Progenitor cell of endocrine pancreas (in vitro differentiated cells): ENCODE data around the gene RMND5B. TPM values are rescaled to one million over a fixed set of nuclear protein-coding genes. Genes with fewer than 3 reads are reported as not detected.

Experiments used
- DNase-seq: peaks from one replicate; pipeline ENCODE4 v3.0.0; 2021; ENCODE audit warnings: low spot score; ENCODE audit not compliant: unreplicated experiment
- H3K27ac Mint-ChIP-seq: 2 replicates; pipeline ENCODE4 v1.8.0; 2021; ENCODE audit warnings: mild to moderate bottlenecking, moderate library complexity, mixed read lengths
- H3K27me3 Mint-ChIP-seq: 2 replicates; pipeline ENCODE4 v1.8.0; 2021; ENCODE audit warnings: mixed read lengths
- H3K36me3 Mint-ChIP-seq: 2 replicates; pipeline ENCODE4 v1.8.0; 2022; ENCODE audit warnings: mixed read lengths; ENCODE audit not compliant: insufficient read depth
- H3K4me1 Mint-ChIP-seq: 2 replicates; pipeline ENCODE4 v1.8.0; 2021; ENCODE audit warnings: low read depth, mixed read lengths
- H3K4me3 Mint-ChIP-seq: 2 replicates; pipeline ENCODE4 v1.8.0; 2021; ENCODE audit warnings: low read depth, mild to moderate bottlenecking, moderate library complexity, mixed read lengths
- H3K9me3 Mint-ChIP-seq: 2 replicates; pipeline ENCODE4 v1.8.0; 2021; ENCODE audit warnings: low read depth, mixed read lengths
- CTCF ChIP-seq: fragments of 200-600 bp; sonication (generic); IDR thresholded peaks from one replicate; pipeline ENCODE4 v1.5.0; 2021; ENCODE audit warnings: antibody characterized with exemption, mild to moderate bottlenecking; ENCODE audit not compliant: unreplicated experiment
- total RNA-seq: library from RNA; stranded (reverse); gene quantifications from 2 replicates; pipeline ENCODE4 v1.2.1, GENCODE V29; 2021

Gene RMND5B
- total RNA-seq, 1 donor from 2014 or later, result 48.5 TPM

GRCh38 chr5:178152491-178153444 lies 22.0 kb downstream of the RMND5B start:
- Mint-ChIP-seq H3K9me3 (no peaks in the 10 kb centered on the region), H3K4me3 (peak overlapping the region; percentile 95), H3K27ac (peak overlapping the region; percentile 76), H3K27me3 (no peaks in the 10 kb centered on the region), H3K4me1 (peaks cover 8% of the 10 kb centered on the region), H3K36me3 (peaks cover 6% of the 10 kb centered on the region)
- TF ChIP-seq CTCF, result no peak
- no peak for DNase-seq

- Mint-ChIP-seq H3K27me3 (no peaks in the 10 kb centered on the region), H3K9me3 (no peaks in the 10 kb centered on the region), H3K4me3 (peak within 1 kb of the TSS; percentile 95), H3K36me3 (peaks cover 4% of the 10 kb centered on the region), H3K27ac (peak within 1 kb of the TSS; percentile 92), H3K4me1 (peaks cover 8% of the 10 kb centered on the region)
- no peak for TF ChIP-seq CTCF
- DNase-seq, result peak; percentile 95
Measured at GRCh38 chr5:178153530-178154340, 22.9 kb downstream of the RMND5B start, which contains the start of gene NHP2. NHP2 (minus strand) TSS chr5:178153885; CDS start chr5:178153817, 68 bp downstream.

GRCh38 chr5:178155065-178155464 lies 24.3 kb downstream of the RMND5B start:
- no peaks in the 10 kb centered on the region for H3K9me3 Mint-ChIP-seq
- no peak overlapping the region for H3K4me3 Mint-ChIP-seq
- no peak overlapping the region for H3K27ac Mint-ChIP-seq
- TF ChIP-seq CTCF, result no peak
- DNase-seq, result no peak
- no peaks in the 10 kb centered on the region for H3K27me3 Mint-ChIP-seq
- peaks cover 4% of the 10 kb centered on the region for H3K36me3 Mint-ChIP-seq
- peaks cover 8% of the 10 kb centered on the region for H3K4me1 Mint-ChIP-seq

GRCh38 chr5:178160176-178160575 lies 29.4 kb downstream of the RMND5B start:
- Mint-ChIP-seq H3K27ac (peak overlapping the region; percentile 63), H3K4me3 (no peak overlapping the region), H3K4me1 (peaks cover 4% of the 10 kb centered on the region), H3K27me3 (peaks cover 28% of the 10 kb centered on the region), H3K9me3 (no peaks in the 10 kb centered on the region), H3K36me3 (no peaks in the 10 kb centered on the region)
- DNase-seq, result no peak
- TF ChIP-seq CTCF, result no peak

- H3K9me3 Mint-ChIP-seq, result no peaks in the 10 kb centered on the region
- H3K4me1 Mint-ChIP-seq, result peaks cover 4% of the 10 kb centered on the region
- no peak for DNase-seq
- H3K36me3 Mint-ChIP-seq, result no peaks in the 10 kb centered on the region
- H3K27me3 Mint-ChIP-seq, result peaks cover 28% of the 10 kb centered on the region
- no peak overlapping the region for H3K4me3 Mint-ChIP-seq
- H3K27ac Mint-ChIP-seq, result no peak overlapping the region
- no peak for TF ChIP-seq CTCF
Measured at GRCh38 chr5:178162481-178162880, 31.7 kb downstream of the RMND5B start.
